Lower leg skin (tissue), 3 donors: ENCODE results near the gene IKZF1.

Source experiments
- CTCF ChIP-seq, 3 donors: fragments of 450-650 bp; IDR thresholded peaks; one replicate each; pipeline ENCODE4 v1.5.1; 2016; ENCODE audit warnings: antibody characterized with exemption in 3 of 3, mild to moderate bottlenecking in 3 of 3, moderate library complexity in 2 of 3
- POLR2A ChIP-seq, 2 donors: fragments of 450-650 bp; IDR thresholded peaks; one replicate each; pipeline ENCODE4 v1.6.1; 2016 to 2017; ENCODE audit warnings: antibody characterized with exemption in 2 of 2, mild to moderate bottlenecking in 1 of 2, moderate library complexity in 1 of 2

GRCh38 chr7:50431316-50431715, 126.8 kb downstream of the IKZF1 start:
- TF ChIP-seq POLR2A (IDR thresholded peaks at IDR 0.05) (no peak), CTCF (IDR thresholded peaks at IDR 0.05) (no peak)
